ENCODE results near the gene LAPTM4A. TPM values are rescaled to one million over a fixed set of nuclear protein-coding genes. Genes with fewer than 3 reads are reported as not detected.
"Not testable (repeated sequence)": the region's sequence is repeated elsewhere in the genome, so short reads cannot be mapped to it uniquely, and the experiment has no call there.

LAPTM4A gene
- total RNA-seq, 1 donor from 2014 or later, result 128 TPM

DNA sequence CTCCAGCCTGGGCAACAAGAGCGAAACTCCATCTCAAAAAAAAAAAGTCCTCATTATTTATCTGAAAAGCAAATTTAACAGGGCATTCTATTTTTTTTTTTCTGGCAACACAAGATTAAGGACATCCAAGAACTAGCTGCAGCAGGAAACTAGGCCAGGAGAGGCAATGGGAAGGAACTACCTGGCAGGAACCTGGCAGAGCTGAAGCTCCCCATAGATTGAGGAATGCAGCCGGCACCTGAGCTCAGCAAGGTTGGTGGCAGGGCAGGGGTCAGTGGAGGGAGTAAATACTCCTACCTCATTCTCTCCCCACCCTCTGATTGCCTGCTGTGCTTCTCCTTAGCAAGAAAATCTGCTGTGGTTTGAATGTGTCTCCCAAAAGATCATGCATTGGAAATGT lies 30.4 kb upstream of the LAPTM4A start:
- TF ChIP-seq, protein P1, sequence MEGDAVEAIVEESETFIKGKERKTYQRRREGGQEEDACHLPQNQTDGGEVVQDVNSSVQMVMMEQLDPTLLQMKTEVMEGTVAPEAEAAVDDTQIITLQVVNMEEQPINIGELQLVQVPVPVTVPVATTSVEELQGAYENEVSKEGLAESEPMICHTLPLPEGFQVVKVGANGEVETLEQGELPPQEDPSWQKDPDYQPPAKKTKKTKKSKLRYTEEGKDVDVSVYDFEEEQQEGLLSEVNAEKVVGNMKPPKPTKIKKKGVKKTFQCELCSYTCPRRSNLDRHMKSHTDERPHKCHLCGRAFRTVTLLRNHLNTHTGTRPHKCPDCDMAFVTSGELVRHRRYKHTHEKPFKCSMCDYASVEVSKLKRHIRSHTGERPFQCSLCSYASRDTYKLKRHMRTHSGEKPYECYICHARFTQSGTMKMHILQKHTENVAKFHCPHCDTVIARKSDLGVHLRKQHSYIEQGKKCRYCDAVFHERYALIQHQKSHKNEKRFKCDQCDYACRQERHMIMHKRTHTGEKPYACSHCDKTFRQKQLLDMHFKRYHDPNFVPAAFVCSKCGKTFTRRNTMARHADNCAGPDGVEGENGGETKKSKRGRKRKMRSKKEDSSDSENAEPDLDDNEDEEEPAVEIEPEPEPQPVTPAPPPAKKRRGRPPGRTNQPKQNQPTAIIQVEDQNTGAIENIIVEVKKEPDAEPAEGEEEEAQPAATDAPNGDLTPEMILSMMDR (conservative IDR thresholded peaks at IDR 0.05; ENCODE audit: low read depth, low read length), result no peak
- no peak overlapping the region for H3K4me3 ChIP-seq (ENCODE audit: low read depth, low read length)
- DNase-seq (ENCODE audit: low read depth), result no peak

DNA sequence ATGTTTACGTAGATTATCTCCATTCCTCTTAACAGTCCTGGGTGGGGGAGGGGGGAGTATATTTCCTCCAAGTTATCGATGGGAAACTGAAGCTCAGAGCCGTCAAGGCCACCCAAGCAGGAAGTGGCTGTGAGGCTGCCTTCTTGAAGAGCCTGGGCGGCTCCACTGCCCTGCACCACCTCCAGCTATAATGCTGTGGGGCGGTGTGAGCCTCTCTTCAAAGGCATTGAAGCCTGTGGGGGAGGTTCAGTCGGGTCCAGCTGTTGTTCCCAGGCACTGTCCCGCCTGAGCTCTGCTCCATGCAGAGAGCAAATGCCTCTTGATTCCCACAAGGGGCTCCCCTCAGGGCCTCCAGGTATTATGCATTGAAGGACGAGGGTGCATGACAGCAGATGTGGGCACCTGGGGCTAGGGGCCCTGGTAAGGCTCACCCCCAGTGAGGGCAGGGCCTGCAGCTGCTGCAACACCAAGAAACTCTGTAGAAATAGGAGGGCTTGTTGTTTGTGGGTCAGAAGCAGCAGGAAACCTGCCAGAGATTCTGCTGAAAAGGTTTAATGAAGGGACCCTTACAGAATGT lies 29.5 kb upstream of the LAPTM4A start:
- DNase-seq (ENCODE audit: low read depth), result no peak
- TF ChIP-seq, protein P1 (conservative IDR thresholded peaks at IDR 0.05; ENCODE audit: low read depth, low read length), result no peak
- no peak overlapping the region for H3K4me3 ChIP-seq (ENCODE audit: low read depth, low read length)

DNA sequence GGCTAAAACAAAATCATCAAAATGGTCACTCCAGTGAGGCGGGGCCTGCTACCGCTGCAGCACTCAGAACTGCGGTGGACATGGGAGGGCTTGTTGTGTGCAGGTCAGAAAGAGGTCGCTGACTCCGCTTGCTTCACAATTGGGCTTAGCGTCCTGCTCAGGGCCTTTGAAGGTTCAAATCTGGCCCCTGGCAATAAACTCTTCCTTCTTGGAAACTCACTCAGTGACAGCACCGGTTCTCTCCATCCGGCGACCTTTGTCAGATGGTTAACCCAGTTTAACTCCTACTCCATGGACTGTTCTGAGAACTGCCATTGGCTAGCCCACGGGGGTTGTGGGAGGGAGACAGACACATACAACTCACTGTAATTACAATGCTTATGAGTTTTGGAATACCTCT lies 29.0 kb upstream of the LAPTM4A start:
- no peak overlapping the region for H3K4me3 ChIP-seq (ENCODE audit: low read depth, low read length)
- TF ChIP-seq, protein P1 (conservative IDR thresholded peaks at IDR 0.05; ENCODE audit: low read depth, low read length), result no peak
- DNase-seq (ENCODE audit: low read depth), result no peak

DNA sequence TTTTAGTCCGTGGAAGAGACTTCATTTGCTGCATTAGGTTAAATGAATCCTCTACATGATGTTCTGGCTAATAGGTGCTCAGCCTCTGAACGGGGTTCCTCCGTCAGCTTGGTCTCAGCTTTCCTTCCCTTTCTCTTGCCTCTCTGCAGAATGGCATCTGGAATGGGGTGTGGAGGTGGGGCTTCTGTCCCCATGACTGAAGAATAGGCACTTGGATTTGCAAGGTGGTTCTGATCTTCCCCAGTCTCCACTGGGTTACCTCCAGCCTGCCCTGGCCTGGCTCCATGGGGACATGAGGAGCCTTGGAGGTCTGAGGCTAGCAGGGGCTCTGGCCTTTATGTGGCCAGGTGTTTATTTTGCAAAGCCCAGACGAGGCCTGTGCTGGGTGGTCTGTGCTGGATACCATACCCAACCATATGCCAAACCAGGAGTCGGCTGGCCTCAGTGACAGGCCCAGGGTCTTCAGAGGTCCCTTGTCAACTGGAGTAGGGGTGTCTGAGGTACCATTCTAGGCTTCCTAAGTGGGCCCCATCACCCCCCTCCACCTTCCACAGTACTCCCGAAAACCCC lies 28.2 kb upstream of the LAPTM4A start:
- DNase-seq (ENCODE audit: low read depth), result no peak
- H3K4me3 ChIP-seq (ENCODE audit: low read depth, low read length), result no peak overlapping the region
- TF ChIP-seq, protein P1 (conservative IDR thresholded peaks at IDR 0.05; ENCODE audit: low read depth, low read length), result no peak

DNA sequence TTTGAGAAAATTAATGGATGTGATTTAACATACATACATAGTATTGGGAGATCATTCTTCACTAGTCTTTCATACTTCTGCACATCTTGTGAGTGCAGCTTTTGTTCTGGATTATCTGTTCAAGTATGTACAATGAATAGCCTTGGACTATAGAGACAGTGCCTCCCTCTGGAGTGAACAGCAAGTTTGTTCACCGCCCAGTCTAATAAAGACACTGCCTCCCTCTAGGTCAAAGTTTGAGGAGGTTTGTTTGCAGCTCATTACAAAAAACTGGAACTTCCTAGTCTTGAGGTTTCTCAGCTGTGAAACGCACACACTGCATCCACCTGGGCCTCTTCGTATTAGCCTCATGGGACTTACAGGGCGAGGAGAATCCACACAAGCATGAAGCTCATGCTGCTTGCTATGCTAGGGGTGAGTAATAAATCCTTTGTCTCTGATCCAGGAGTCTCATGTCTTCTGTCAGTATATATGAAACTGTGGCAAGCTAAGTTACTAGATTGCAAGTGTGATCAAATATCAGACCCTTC lies 26.0 kb upstream of the LAPTM4A start:
- TF ChIP-seq, protein P1 (conservative IDR thresholded peaks at IDR 0.05; ENCODE audit: low read depth, low read length), result no peak
- DNase-seq (ENCODE audit: low read depth), result no peak
- no peak overlapping the region for H3K4me3 ChIP-seq (ENCODE audit: low read depth, low read length)

DNA sequence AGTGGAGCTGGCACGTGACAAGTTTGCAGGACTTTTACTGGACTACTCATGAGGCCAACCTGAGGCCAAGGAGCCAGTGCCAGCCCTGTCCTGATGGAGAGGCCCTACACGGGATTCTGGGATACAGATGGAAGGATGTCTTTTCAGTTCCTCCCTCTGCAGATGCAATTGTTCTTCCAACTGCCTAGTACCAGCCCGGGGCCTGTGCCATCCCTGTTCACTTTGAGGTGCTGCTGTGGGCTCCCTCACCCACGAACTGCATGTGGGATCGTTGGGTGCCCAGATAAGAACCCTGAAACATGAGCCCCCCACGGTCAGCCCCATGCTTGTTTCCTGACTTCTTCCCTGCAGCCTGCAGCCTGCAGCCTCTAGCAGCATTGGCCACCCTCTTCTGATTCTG lies 25.3 kb upstream of the LAPTM4A start:
- no peak for DNase-seq (ENCODE audit: low read depth)
- TF ChIP-seq, protein P1 (conservative IDR thresholded peaks at IDR 0.05; ENCODE audit: low read depth, low read length), result no peak
- no peak overlapping the region for H3K4me3 ChIP-seq (ENCODE audit: low read depth, low read length)

DNA sequence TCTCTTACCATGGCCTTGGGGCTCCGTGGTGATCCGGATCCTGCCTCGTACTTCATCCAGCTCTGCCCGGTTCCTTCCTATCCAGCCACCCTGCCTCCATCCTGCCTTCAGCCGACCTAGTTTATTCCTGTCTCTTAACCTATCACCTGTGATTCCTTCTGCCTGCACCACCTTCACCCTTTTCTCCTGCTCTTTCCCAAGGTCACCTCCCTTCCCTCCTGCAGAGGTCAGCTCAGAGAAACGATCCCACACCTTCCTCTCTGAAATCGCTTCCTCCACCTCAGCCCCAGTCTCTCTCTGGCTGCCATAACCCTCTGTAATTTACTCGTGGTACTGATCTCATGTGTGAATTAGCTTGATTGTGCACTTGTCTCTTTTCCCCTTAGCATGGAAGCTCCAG lies 23.5 kb upstream of the LAPTM4A start:
- no peak for DNase-seq (ENCODE audit: low read depth)
- H3K4me3 ChIP-seq (ENCODE audit: low read depth, low read length), result no peak overlapping the region
- TF ChIP-seq, protein P1 (conservative IDR thresholded peaks at IDR 0.05; ENCODE audit: low read depth, low read length), result no peak

DNA sequence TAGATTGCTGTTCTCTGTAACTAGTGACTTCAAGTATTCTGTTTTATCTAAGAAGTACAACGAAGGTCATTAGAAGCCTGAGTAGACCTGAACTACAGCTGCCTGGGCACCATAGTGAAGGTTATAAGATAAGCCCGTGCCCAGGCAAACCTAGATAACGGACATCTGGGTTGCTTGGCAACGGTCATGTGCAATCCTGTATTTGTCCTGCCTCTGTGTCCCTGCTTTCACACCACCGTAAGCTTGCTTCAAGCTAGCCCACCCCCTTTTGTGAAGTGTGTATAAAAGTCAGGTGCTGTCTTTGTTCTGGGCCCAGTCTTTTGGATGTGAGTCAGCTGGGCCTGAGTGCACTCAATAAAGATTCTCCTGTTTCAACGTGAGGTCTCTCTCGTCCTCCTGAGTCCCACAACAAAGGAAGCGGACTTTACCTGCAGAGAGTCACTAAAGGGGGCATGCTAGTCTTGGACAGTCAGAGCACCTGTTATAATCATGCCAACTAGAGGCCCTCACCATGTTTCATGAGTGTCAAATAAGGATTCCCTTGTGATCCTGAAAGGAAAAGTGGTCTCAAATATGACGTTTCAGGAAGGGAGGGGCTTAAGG lies 22.7 kb upstream of the LAPTM4A start:
- DNase-seq (ENCODE audit: low read depth); H3K4me3 ChIP-seq (ENCODE audit: low read depth, low read length): not testable (repeated sequence)

Measured in epithelial cell of proximal tubule (primary cell).